Measurements from ENCODE around the gene CCDC141. TPM values are rescaled to one million over a fixed set of nuclear protein-coding genes. Genes with fewer than 3 reads are reported as not detected.

The CCDC141 gene
- total RNA-seq, 2 experiments from 2014 or later = 30.6 to 31.5 TPM

DNA sequence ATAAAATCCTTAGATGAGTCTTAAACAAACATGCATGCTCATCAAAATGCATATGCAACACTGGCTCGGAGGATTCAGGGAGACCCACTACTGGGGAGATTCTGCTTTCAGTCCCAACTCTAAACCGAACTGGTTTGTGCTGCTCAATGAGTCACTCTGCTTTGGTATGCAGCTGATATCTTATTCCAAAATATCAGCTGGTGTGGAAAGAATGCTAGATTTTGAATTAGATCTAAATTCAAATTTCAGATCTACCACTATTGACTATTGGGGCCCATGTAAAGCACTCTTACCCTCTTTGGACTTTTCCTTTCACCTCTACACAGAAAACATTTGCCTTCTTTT lies 203.5 kb downstream of the CCDC141 start:
- Mint-ChIP-seq H3K4me1 (ENCODE audit: low read depth) (no peaks in the 10 kb centered on the region), H3K9me3 (no peaks in the 10 kb centered on the region), H3K36me3 (ENCODE audit: low read depth) (peaks cover 65% of the 10 kb centered on the region), H3K27me3 (no peaks in the 10 kb centered on the region), H3K4me3 (no peak overlapping the region), H3K27ac (no peak overlapping the region)
- H3K4me3 ChIP-seq (ENCODE audit: low read length) = no peak overlapping the region
- no peaks in the 10 kb centered on the region for H3K4me1 ChIP-seq (ENCODE audit: insufficient read depth, low read length)
- CTCF ChIA-PET = no interaction called here
- no peak for DNase-seq
- POLR2A ChIA-PET = no interaction called here
- H3K27me3 ChIP-seq (ENCODE audit: control insufficient read depth in 1 of 2, insufficient read depth in 2 of 2, low read length in 2 of 2) = no peaks in the 10 kb centered on the region
- ATAC-seq (ENCODE audit: poor library complexity) = no peak
- H3K36me3 ChIP-seq (ENCODE audit: insufficient read depth, low read length) = no peaks in the 10 kb centered on the region
- TF ChIP-seq, protein P1, sequence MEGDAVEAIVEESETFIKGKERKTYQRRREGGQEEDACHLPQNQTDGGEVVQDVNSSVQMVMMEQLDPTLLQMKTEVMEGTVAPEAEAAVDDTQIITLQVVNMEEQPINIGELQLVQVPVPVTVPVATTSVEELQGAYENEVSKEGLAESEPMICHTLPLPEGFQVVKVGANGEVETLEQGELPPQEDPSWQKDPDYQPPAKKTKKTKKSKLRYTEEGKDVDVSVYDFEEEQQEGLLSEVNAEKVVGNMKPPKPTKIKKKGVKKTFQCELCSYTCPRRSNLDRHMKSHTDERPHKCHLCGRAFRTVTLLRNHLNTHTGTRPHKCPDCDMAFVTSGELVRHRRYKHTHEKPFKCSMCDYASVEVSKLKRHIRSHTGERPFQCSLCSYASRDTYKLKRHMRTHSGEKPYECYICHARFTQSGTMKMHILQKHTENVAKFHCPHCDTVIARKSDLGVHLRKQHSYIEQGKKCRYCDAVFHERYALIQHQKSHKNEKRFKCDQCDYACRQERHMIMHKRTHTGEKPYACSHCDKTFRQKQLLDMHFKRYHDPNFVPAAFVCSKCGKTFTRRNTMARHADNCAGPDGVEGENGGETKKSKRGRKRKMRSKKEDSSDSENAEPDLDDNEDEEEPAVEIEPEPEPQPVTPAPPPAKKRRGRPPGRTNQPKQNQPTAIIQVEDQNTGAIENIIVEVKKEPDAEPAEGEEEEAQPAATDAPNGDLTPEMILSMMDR (IDR thresholded peaks at IDR 0.05) = no peak
- no peaks in the 10 kb centered on the region for H3K9me3 ChIP-seq (ENCODE audit: control insufficient read depth in 1 of 2, insufficient read depth in 1 of 2, low read length in 2 of 2)
- intact Hi-C loops (cut with DNase I, micrococcal nuclease) = no loop called here
- no peak overlapping the region for H3K27ac ChIP-seq (ENCODE audit: low read depth in 1 of 2, low read length in 2 of 2)

DNA sequence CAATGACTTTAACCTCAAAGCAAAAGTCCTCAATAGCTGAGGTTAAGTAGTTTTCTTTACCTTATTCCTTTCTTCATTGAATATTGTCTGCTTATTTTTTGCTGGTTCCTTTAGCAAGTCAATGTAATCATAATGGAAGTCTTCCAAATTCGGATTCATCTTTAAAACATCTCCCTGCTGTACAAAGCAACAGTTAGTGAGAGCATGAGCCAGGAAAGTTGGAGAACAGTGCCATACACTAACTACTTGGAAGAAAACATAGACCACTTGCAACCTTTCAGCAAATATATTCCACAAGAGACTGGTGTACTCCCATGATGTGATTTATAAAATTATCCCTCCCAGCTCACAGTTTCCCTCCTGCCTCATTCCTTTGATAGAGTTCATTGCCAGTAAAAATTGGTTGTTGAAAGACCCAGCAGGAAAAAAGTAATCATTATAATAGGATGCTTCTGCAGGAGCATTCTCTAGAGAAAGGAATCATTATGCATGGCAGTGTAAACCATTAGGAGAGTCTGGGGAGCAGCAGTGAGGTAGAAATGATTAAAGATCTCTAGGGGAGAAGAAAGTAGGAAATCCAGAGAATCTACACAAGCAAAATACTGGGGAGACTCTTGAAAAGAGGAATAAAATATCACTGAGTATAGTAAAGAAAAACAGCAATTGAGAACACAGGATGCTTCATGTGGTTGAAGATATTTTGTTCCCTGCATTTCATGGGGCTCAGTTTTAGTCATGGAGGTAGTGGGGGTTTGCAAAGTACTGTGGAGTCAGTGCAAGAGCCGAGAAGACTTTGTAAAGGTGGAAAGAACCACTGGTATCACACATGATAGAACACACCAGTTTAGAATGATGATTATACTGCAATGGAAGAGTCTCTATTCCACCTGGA lies 204.1 kb downstream of the CCDC141 start:
- Histone ChIP-seq H3K9me3 (ENCODE audit: control insufficient read depth in 1 of 2, insufficient read depth in 1 of 2, low read length in 2 of 2) (no peaks in the 10 kb centered on the region), H3K27me3 (ENCODE audit: control insufficient read depth in 1 of 2, insufficient read depth in 2 of 2, low read length in 2 of 2) (no peaks in the 10 kb centered on the region), H3K4me1 (ENCODE audit: insufficient read depth, low read length) (no peaks in the 10 kb centered on the region), H3K36me3 (ENCODE audit: insufficient read depth, low read length) (no peaks in the 10 kb centered on the region), H3K4me3 (ENCODE audit: low read length) (no peak overlapping the region), H3K27ac (ENCODE audit: low read depth in 1 of 2, low read length in 2 of 2) (no peak overlapping the region)
- ChIA-PET POLR2A (no interaction called here), CTCF (interaction anchor here (1.2 kb wide), 1 partner anchor 14 kb away, joined by 3 read pairs; no protein-coding TSS in a partner anchor)
- no peak overlapping the region for H3K27ac Mint-ChIP-seq
- H3K4me3 Mint-ChIP-seq = no peak overlapping the region
- ATAC-seq (ENCODE audit: poor library complexity) (no peak), DNase-seq (no peak)
- TF ChIP-seq, protein P1 (IDR thresholded peaks at IDR 0.05) = no peak
- H3K36me3 Mint-ChIP-seq (ENCODE audit: low read depth) = peaks cover 66% of the 10 kb centered on the region
- no peaks in the 10 kb centered on the region for H3K9me3 Mint-ChIP-seq
- H3K4me1 Mint-ChIP-seq (ENCODE audit: low read depth) = no peaks in the 10 kb centered on the region
- intact Hi-C loops (cut with DNase I, micrococcal nuclease) = no loop called here
- H3K27me3 Mint-ChIP-seq = no peaks in the 10 kb centered on the region

DNA sequence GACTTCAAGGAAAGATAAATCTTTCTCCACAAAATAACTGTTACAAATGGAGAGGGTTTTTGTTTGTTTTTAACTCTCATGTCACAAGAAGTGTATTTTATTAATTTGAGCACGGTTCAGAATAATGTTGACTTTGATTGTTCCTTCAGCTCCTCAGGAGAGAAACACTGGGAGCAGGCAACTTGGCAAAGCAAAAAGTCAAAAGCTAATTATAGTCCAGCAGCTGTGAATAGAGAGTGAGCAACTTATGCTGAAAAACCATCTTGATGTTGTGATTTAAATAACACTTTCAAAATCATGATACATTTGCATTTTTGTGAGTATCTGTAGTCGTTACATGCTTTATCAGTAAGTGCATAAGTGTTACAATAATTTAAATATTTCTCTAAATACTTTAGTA lies 205.2 kb downstream of the CCDC141 start:
- H3K4me3 ChIP-seq (ENCODE audit: low read length) = no peak overlapping the region
- H3K4me1 Mint-ChIP-seq (ENCODE audit: low read depth) = no peaks in the 10 kb centered on the region
- H3K36me3 Mint-ChIP-seq (ENCODE audit: low read depth) = peaks cover 69% of the 10 kb centered on the region
- no peak overlapping the region for H3K27ac ChIP-seq (ENCODE audit: low read depth in 1 of 2, low read length in 2 of 2)
- intact Hi-C loops (cut with DNase I, micrococcal nuclease) = no loop called here
- H3K4me3 Mint-ChIP-seq = no peak overlapping the region
- H3K9me3 ChIP-seq (ENCODE audit: control insufficient read depth in 1 of 2, insufficient read depth in 1 of 2, low read length in 2 of 2) = no peaks in the 10 kb centered on the region
- no peaks in the 10 kb centered on the region for H3K27me3 ChIP-seq (ENCODE audit: control insufficient read depth in 1 of 2, insufficient read depth in 2 of 2, low read length in 2 of 2)
- H3K27me3 Mint-ChIP-seq = no peaks in the 10 kb centered on the region
- ATAC-seq (ENCODE audit: poor library complexity) (no peak), DNase-seq (no peak)
- ChIA-PET CTCF (interaction anchor here (1.2 kb wide), 1 partner anchor 15 kb away, joined by 3 read pairs; no protein-coding TSS in a partner anchor), POLR2A (no interaction called here)
- no peaks in the 10 kb centered on the region for H3K9me3 Mint-ChIP-seq
- H3K36me3 ChIP-seq (ENCODE audit: insufficient read depth, low read length) = no peaks in the 10 kb centered on the region
- H3K27ac Mint-ChIP-seq = no peak overlapping the region
- no peaks in the 10 kb centered on the region for H3K4me1 ChIP-seq (ENCODE audit: insufficient read depth, low read length)
- TF ChIP-seq, protein P1 (IDR thresholded peaks at IDR 0.05) = no peak
